Naive B cell (primary cell): Measurements from ENCODE around the gene ABCG2. TPM values are rescaled to one million over a fixed set of nuclear protein-coding genes. Genes with fewer than 3 reads are reported as not detected.

Source experiments
- ATAC-seq, 2 donors: fragments of 150-1000 bp; cut with Tn5 transposase; 2 replicates each; pipeline ENCODE4 v1.10.0; 2021; ENCODE audit warnings: low read depth in 2 of 2, mild to moderate bottlenecking in 2 of 2, moderate library complexity in 2 of 2
- DNase-seq: peaks from one replicate; pipeline ENCODE4 v3.0.0; 2022
- H3K27ac Mint-ChIP-seq, 6 donors: one replicate each; pipeline ENCODE4 v1.8.0; 2020 to 2022; ENCODE audit warnings: mild to moderate bottlenecking in 6 of 6, mixed read lengths in 6 of 6, moderate library complexity in 5 of 6, inconsistent platforms in 2 of 6
- H3K27me3 Mint-ChIP-seq, 3 donors: one replicate each; pipeline ENCODE4 v1.8.0; 2021 to 2022; ENCODE audit warnings: mixed read lengths in 3 of 3, mild to moderate bottlenecking in 1 of 3
- H3K36me3 Mint-ChIP-seq, 2 donors: one replicate each; pipeline ENCODE4 v1.8.0; 2020 to 2022; ENCODE audit warnings: mixed read lengths in 2 of 2, inconsistent platforms in 1 of 2, mild to moderate bottlenecking in 1 of 2
- H3K4me1 Mint-ChIP-seq, 3 donors: one replicate each; pipeline ENCODE4 v1.8.0; 2020 to 2022; ENCODE audit warnings: mixed read lengths in 3 of 3, inconsistent platforms in 1 of 3, mild to moderate bottlenecking in 1 of 3, moderate library complexity in 1 of 3
- H3K4me3 Mint-ChIP-seq, 8 donors: one replicate each; pipeline ENCODE4 v1.8.0; 2020 to 2022; ENCODE audit warnings: mild to moderate bottlenecking in 8 of 8, mixed read lengths in 8 of 8, moderate library complexity in 8 of 8, inconsistent platforms in 2 of 8
- H3K9me3 Mint-ChIP-seq, 7 donors: one replicate each; pipeline ENCODE4 v1.8.0; 2020 to 2022; ENCODE audit warnings: mixed read lengths in 7 of 7, mild to moderate bottlenecking in 5 of 7, inconsistent platforms in 2 of 7, moderate library complexity in 1 of 7
- polyA plus RNA-seq, 6 donors: library from polyadenylated mRNA; unstranded; fragments of 300-500 nt; fragmentation: Illumina TruSeq; gene quantifications; one replicate each; pipeline ENCODE4 v1.2.3, GENCODE V29; 2021; ENCODE audit warnings: low read depth in 6 of 6

ABCG2 gene
- polyA plus RNA-seq, 6 donors from 2014 or later: 0.20 to 1.1 (median 0.49) TPM; not detected in 1

DNA sequence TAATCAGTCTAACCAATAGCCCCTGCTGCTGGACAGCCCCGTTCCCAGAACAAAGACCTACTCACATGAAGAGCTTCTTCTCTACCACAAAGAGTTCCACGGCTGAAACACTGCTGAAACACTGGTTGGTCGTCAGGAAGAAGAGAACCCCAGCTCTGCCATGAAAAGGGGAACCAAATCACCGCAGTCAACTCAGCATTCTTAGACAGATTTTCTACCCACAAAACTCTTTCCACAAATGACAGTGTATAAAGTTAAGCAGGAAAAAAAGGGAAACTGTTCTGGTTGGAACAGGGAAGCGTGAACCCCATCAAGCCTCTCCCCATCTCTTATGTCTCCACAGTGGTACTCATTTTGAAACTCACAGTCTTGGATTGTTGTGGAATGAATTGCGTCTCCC is 57.3 kb downstream of the ABCG2 start:
- Mint-ChIP-seq H3K4me1 (peaks cover 0 to 5% (median 0%) of the 10 kb centered on the region in 3 donors), H3K27me3 (peaks cover 0 to 8% (median 0%) of the 10 kb centered on the region in 3 donors), H3K9me3 (no peaks in the 10 kb centered on the region), H3K36me3 (no peaks in the 10 kb centered on the region), H3K27ac (peak overlapping the region in 1 of 6 donors; percentile 62), H3K4me3 (no peak overlapping the region)
- ATAC-seq: peak in 1 of 2 donors; percentile 41
- DNase-seq: no peak

- H3K36me3 Mint-ChIP-seq: no peaks in the 10 kb centered on the region
- DNase-seq: no peak
- no peaks in the 10 kb centered on the region for H3K9me3 Mint-ChIP-seq
- H3K27ac Mint-ChIP-seq: no peak overlapping the region
- peaks cover 0 to 8% (median 0%) of the 10 kb centered on the region in 3 donors for H3K27me3 Mint-ChIP-seq
- peaks cover 0 to 5% (median 0%) of the 10 kb centered on the region in 3 donors for H3K4me1 Mint-ChIP-seq
- H3K4me3 Mint-ChIP-seq: no peak overlapping the region
- no peak for ATAC-seq
Observed at GRCh38 chr4:88098993-88099752, 59.3 kb downstream of the ABCG2 start.

DNA sequence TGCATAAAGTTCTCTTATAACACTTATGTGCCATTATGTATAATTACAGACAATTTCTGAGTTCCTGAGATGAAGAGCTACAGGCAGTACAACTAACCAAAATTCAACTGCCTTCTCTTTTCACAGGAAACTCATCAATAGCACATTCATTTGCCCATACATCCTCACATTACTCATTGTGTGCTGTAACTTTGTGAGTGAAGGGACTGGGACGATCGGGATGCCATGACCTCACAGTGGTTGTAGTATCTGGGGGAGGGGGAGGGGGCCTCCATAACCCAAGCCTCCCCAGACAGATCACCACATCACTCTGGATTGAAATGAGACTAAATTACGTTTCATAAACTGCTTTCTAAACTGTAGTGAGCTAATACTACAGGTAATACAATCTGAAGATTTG is 60.7 kb downstream of the ABCG2 start:
- no peak overlapping the region for H3K4me3 Mint-ChIP-seq
- ATAC-seq (no peak), DNase-seq (no peak)
- H3K27me3 Mint-ChIP-seq: peaks cover 0 to 8% (median 0%) of the 10 kb centered on the region in 3 donors
- peaks cover 0 to 5% (median 0%) of the 10 kb centered on the region in 3 donors for H3K4me1 Mint-ChIP-seq
- no peak overlapping the region for H3K27ac Mint-ChIP-seq
- H3K9me3 Mint-ChIP-seq: no peaks in the 10 kb centered on the region
- no peaks in the 10 kb centered on the region for H3K36me3 Mint-ChIP-seq

GRCh38 chr4:88097301-88097700 is 61.1 kb downstream of the ABCG2 start:
- peaks cover 0 to 8% (median 0%) of the 10 kb centered on the region in 3 donors for H3K27me3 Mint-ChIP-seq
- H3K4me1 Mint-ChIP-seq: peaks cover 0 to 5% (median 0%) of the 10 kb centered on the region in 3 donors
- no peaks in the 10 kb centered on the region for H3K9me3 Mint-ChIP-seq
- H3K36me3 Mint-ChIP-seq: no peaks in the 10 kb centered on the region
- H3K4me3 Mint-ChIP-seq: no peak overlapping the region
- H3K27ac Mint-ChIP-seq: no peak overlapping the region
- DNase-seq (no peak), ATAC-seq (no peak)

- no peaks in the 10 kb centered on the region for H3K4me1 Mint-ChIP-seq
- ATAC-seq (no peak), DNase-seq (no peak)
- H3K4me3 Mint-ChIP-seq: no peak overlapping the region
- no peaks in the 10 kb centered on the region for H3K9me3 Mint-ChIP-seq
- no peaks in the 10 kb centered on the region for H3K36me3 Mint-ChIP-seq
- no peak overlapping the region for H3K27ac Mint-ChIP-seq
- H3K27me3 Mint-ChIP-seq: no peaks in the 10 kb centered on the region
Observed at GRCh38 chr4:88093874-88094273, 64.6 kb downstream of the ABCG2 start.

DNA sequence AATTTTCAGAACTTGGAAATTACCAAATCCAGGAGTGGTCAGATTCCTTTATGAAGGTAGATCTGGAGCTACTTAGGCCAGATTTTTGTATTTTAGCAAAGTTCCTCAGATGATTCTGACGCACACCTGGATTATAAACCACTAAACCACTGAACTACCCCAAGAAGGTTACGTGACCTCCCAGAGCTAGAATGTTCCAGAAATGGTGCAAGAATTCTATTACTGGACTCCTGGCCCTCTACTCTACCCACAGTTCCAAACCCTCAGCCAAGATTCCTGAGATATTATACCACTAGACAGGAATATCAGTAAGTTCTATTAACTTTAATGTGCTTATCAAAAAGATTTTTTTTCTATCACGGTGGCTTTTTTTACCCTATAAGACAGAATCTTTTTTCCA is 67.1 kb downstream of the ABCG2 start:
- Mint-ChIP-seq H3K36me3 (no peaks in the 10 kb centered on the region), H3K4me1 (no peaks in the 10 kb centered on the region), H3K27me3 (no peaks in the 10 kb centered on the region)

GRCh38 chr4:88090898-88091297 is 67.5 kb downstream of the ABCG2 start:
- no peak overlapping the region for H3K27ac Mint-ChIP-seq
- ATAC-seq (no peak), DNase-seq (no peak)
- H3K9me3 Mint-ChIP-seq: no peaks in the 10 kb centered on the region
- no peaks in the 10 kb centered on the region for H3K4me1 Mint-ChIP-seq
- no peaks in the 10 kb centered on the region for H3K27me3 Mint-ChIP-seq
- no peak overlapping the region for H3K4me3 Mint-ChIP-seq
- no peaks in the 10 kb centered on the region for H3K36me3 Mint-ChIP-seq

More for the DNA sequence above, 67.1 kb downstream of the ABCG2 start:
- Mint-ChIP-seq H3K27ac (no peak overlapping the region), H3K4me3 (no peak overlapping the region), H3K9me3 (no peaks in the 10 kb centered on the region)
- ATAC-seq (no peak), DNase-seq (no peak)

DNA sequence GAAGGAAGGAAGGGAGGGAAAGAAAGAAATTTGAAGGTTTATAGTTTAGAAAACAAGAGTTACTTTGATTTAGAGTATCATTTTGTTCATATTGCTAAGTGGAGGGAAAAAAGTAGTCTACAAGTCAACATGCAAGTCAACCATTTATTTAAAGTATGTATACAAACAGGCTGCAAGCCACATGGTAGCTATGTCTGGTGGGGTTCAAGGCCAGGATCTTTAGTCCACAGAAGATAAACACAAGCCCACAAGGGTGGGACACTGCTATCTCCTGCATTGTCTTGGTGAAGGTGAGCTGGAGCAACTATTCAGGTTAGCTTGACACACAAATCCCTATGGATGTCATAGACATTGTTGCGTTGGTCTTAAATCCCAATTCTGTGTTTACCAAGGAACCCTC is 71.4 kb downstream of the ABCG2 start:
- no peak overlapping the region for H3K27ac Mint-ChIP-seq
- DNase-seq (no peak), ATAC-seq (no peak)
- H3K4me3 Mint-ChIP-seq: no peak overlapping the region
- no peaks in the 10 kb centered on the region for H3K9me3 Mint-ChIP-seq
- no peaks in the 10 kb centered on the region for H3K27me3 Mint-ChIP-seq
- no peaks in the 10 kb centered on the region for H3K36me3 Mint-ChIP-seq
- no peaks in the 10 kb centered on the region for H3K4me1 Mint-ChIP-seq

DNA sequence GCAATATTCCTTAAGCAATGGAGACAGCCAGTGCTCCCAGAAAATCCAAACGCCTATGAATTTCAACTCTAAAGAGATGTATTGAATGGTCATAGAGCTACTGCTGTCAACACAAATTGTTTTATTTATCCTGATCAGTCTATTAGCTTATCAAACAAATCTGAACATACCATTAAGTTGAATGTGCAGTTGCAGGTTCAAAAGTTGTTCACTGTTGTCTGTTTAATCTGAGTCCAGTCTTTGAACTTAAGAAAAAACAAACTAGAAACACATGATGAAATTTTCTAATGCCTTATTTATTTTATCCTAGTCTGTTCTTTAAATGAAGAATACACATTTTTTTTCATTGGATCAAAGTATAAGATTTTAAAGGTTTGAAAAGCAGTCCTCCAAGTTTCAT is 77.8 kb downstream of the ABCG2 start:
- Mint-ChIP-seq H3K4me3 (no peak overlapping the region), H3K36me3 (peaks cover 0 to 7% of the 10 kb centered on the region in 2 donors), H3K4me1 (no peaks in the 10 kb centered on the region), H3K9me3 (no peaks in the 10 kb centered on the region), H3K27me3 (no peaks in the 10 kb centered on the region), H3K27ac (no peak overlapping the region)
- DNase-seq (no peak), ATAC-seq (no peak)

GRCh38 chr4:88078579-88078978 is 79.9 kb downstream of the ABCG2 start:
- H3K4me1 Mint-ChIP-seq: no peaks in the 10 kb centered on the region
- no peak for ATAC-seq

DNA sequence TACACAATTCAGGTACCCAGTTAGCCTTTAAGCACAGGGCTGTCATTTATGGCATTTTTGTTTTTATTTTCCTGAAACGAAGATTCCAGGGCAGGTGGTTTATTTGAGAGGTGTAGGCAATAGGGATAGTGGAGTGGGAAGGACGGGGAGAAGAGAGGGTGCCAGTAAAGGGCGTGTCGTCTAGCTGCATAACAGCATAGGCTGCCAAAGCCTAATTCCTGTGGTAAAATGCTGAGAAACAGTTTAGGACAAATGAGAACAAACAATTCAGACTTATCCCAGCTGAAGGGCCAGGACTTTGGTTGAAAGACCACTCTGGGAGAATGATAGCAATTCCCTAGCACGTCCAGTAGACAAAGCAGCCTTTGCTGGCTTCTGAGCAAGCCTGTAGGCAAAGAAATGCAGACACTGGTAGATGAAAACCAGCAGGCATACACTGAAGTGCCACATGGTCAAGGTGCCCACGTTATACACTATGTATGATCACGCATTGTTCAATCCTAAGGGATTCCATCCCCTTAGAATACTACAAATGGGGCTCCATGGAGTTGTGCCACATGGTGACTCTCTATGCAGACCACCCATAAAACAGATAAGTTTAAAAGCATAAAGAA is 80.4 kb downstream of the ABCG2 start:
- ATAC-seq (no peak), DNase-seq (no peak)
- H3K27me3 Mint-ChIP-seq: no peaks in the 10 kb centered on the region
- peaks cover 0 to 1% (median 0%) of the 10 kb centered on the region in 7 donors for H3K9me3 Mint-ChIP-seq
- no peak overlapping the region for H3K27ac Mint-ChIP-seq
- H3K4me1 Mint-ChIP-seq: no peaks in the 10 kb centered on the region
- H3K4me3 Mint-ChIP-seq: no peak overlapping the region
- H3K36me3 Mint-ChIP-seq: peaks cover 0 to 12% of the 10 kb centered on the region in 2 donors

More at GRCh38 chr4:88078579-88078978, 79.9 kb downstream of the ABCG2 start:
- DNase-seq: no peak
- Mint-ChIP-seq H3K36me3 (peaks cover 0 to 12% of the 10 kb centered on the region in 2 donors), H3K27me3 (no peaks in the 10 kb centered on the region), H3K9me3 (no peaks in the 10 kb centered on the region), H3K4me3 (no peak overlapping the region), H3K27ac (no peak overlapping the region)

- no peak overlapping the region for H3K27ac Mint-ChIP-seq
- peaks cover 23 to 25% of the 10 kb centered on the region in 2 donors for H3K36me3 Mint-ChIP-seq
- no peak for DNase-seq
- no peaks in the 10 kb centered on the region for H3K4me1 Mint-ChIP-seq
- no peak overlapping the region for H3K4me3 Mint-ChIP-seq
- peaks cover 8 to 19% (median 13%) of the 10 kb centered on the region in 7 donors for H3K9me3 Mint-ChIP-seq
- H3K27me3 Mint-ChIP-seq: no peaks in the 10 kb centered on the region
- ATAC-seq: no peak
Observed at GRCh38 chr4:88075336-88075735, 83.1 kb downstream of the ABCG2 start.

DNA sequence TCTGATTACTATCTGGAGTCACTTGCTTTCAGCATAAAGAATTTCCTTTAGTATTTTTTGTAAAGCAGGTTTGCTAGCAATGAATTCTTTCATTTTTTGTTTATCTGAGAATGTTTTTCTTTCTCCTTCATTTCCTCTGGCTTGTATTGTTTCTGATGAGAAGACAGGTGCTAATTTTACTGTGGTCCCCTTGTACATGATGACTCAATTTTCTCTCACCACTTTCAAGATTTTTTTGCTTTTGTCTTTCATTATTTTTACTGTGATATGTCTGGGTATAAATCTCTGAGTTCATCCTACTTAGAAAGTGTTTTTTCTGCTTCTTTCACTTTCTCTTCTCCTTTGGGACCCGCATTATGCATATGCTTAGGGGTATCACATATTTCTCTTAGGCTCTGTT is 88.4 kb downstream of the ABCG2 start:
- Mint-ChIP-seq H3K9me3 (peaks cover 8 to 36% (median 21%) of the 10 kb centered on the region in 7 donors), H3K4me3 (no peak overlapping the region), H3K27me3 (no peaks in the 10 kb centered on the region), H3K4me1 (no peaks in the 10 kb centered on the region), H3K36me3 (peaks cover 37 to 42% of the 10 kb centered on the region in 2 donors), H3K27ac (peak overlapping the region in 1 of 6 donors; percentile 18)
- no peak for ATAC-seq
- DNase-seq: no peak

- H3K27me3 Mint-ChIP-seq: no peaks in the 10 kb centered on the region
- peak overlapping the region in 1 of 6 donors; percentile 51 for H3K27ac Mint-ChIP-seq
- H3K9me3 Mint-ChIP-seq: peaks cover 0 to 16% (median 5%) of the 10 kb centered on the region in 7 donors
- ATAC-seq: no peak
- DNase-seq: no peak
- peaks cover 6 to 16% of the 10 kb centered on the region in 2 donors for H3K36me3 Mint-ChIP-seq
- no peak overlapping the region for H3K4me3 Mint-ChIP-seq
- no peaks in the 10 kb centered on the region for H3K4me1 Mint-ChIP-seq
Observed at GRCh38 chr4:88064410-88064809, 94.0 kb downstream of the ABCG2 start.
